ENCODE results near the gene ESRRA.

ESRRA gene

DNA sequence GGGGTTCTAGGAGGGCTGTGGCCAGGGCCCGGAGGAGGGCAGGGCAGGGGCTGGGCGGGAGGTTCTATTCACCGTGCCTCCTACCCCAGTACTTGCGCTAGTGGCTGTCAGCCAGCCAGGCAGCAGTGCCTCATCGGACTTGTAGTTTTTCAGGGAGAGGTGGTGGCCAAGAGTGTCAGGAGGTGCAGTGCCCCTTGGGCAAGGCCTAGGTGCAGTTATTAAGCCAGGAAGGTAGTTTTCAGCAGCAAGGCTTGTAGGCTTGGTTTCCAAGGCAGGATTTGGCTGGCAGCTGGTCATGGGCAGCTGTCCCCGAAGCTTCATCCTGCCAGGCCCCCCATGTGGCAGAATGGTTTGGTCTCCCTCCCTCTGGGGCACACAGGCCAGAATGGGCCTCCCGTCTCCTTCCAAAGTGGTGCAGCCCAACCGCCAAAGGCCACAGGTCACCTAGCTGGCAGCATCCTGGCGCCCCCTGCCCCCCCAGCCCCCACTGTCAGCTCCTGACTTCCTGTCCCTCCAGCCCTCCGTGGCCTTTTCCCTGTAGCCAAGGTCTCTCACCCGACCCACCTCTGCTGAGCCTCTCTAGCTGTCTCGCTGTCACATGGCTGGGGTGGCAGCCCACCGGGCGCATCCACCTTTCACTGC lies 43.2 kb downstream of the ESRRA start:
- TF ChIP-seq, protein P1, sequence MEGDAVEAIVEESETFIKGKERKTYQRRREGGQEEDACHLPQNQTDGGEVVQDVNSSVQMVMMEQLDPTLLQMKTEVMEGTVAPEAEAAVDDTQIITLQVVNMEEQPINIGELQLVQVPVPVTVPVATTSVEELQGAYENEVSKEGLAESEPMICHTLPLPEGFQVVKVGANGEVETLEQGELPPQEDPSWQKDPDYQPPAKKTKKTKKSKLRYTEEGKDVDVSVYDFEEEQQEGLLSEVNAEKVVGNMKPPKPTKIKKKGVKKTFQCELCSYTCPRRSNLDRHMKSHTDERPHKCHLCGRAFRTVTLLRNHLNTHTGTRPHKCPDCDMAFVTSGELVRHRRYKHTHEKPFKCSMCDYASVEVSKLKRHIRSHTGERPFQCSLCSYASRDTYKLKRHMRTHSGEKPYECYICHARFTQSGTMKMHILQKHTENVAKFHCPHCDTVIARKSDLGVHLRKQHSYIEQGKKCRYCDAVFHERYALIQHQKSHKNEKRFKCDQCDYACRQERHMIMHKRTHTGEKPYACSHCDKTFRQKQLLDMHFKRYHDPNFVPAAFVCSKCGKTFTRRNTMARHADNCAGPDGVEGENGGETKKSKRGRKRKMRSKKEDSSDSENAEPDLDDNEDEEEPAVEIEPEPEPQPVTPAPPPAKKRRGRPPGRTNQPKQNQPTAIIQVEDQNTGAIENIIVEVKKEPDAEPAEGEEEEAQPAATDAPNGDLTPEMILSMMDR (conservative IDR thresholded peaks at IDR 0.05; ENCODE audit: low read depth): no peak
- CTCF ChIA-PET: interaction anchor here (0.6 kb wide), 1 partner anchor 877 kb away, joined by 3 read pairs; no protein-coding TSS in a partner anchor
- no peak for DNase-seq (ENCODE audit: low spot score)
- POLR2A ChIA-PET (ENCODE audit: low non-redundant PET): no interaction called here
- peak overlapping the region; percentile 92 for H3K27ac ChIP-seq

DNA sequence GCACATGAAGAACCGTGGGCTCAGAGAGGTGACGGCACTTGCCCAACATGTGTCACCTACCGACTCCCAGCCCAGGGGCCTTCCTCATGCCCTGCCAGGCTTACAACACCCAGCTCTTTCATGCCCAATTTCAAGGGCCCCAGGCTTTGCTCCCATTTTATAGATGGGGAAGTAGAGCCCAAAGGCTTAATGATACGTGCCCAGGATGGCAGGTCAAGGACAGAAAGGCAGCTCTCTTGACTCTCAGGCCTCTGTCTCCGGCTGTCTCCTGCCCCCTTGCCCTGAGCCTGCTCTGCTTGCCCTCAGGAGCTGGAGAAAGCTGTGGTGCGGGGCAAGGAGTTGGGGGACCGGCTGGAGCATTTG lies 43.7 kb downstream of the ESRRA start:
- POLR2A ChIA-PET (ENCODE audit: low non-redundant PET): no interaction called here
- CTCF ChIA-PET: interaction anchor here (0.5 to 0.8 kb wide), 3 partner anchors 31 to 876 kb away, joined by 3 to 4 read pairs (median 3); partner anchors contain the start of gene PRDX5
- no peak for DNase-seq (ENCODE audit: low spot score)
- TF ChIP-seq, protein P1 (conservative IDR thresholded peaks at IDR 0.05; ENCODE audit: low read depth): no peak
- H3K27ac ChIP-seq: peak overlapping the region; percentile 92

DNA sequence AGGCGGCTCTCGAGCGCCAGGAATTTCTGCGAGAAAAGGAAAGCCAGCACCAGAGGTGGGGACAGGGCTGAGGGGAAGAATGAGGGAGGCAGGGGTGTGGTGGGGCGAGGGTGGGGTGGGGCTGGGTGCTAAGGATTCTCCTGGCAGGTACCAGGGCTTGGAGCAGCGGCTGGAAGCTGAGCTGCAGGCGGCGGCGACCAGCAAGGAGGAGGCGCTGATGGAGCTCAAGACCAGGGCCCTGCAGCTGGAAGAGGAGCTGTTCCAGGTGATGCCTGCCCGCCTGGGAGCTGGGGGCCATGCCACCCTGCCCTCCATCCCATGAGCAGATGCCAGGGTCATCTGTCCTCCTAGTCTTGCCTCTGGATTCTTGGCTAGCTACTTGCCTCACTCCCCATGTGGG lies 44.1 kb downstream of the ESRRA start:
- TF ChIP-seq, protein P1 (conservative IDR thresholded peaks at IDR 0.05; ENCODE audit: low read depth): no peak
- ChIA-PET POLR2A (ENCODE audit: low non-redundant PET) (no interaction called here), CTCF (interaction anchor here (0.5 to 0.8 kb wide), 3 partner anchors 32 to 205 kb away, joined by 3 to 4 read pairs (median 4); partner anchors contain the start of gene PRDX5)
- no peak for DNase-seq (ENCODE audit: low spot score)
- H3K27ac ChIP-seq: peak overlapping the region; percentile 92

DNA sequence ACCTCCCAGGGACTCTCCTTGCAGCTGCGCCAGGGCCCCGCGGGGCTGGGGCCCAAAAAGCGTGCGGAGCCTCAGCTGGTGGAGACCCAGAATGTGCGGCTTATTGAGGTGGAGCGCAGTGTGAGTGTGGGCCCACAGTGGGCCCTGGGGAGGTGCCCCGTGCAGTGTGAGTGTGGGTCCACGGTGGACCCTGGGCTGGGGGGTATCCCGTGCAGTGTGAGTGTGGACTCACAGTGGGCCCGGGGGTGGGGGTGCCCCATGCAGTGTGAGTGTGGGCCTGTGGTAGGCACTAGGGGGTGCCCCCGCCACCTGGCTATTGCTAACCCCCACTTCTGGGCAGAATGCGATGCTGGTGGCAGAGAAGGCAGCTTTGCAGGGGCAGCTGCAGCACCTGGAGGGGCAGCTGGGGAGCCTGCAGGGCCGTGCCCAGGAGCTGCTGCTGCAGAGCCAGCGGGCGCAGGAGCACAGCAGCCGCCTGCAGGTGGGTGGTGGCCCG lies 45.9 kb downstream of the ESRRA start:
- no peak for DNase-seq (ENCODE audit: low spot score)
- ChIA-PET CTCF (interaction anchor here (0.6 kb wide), 1 partner anchor 50 kb away, joined by 3 read pairs; no protein-coding TSS in a partner anchor), POLR2A (ENCODE audit: low non-redundant PET) (no interaction called here)
- H3K27ac ChIP-seq: peak overlapping the region; percentile 92
- TF ChIP-seq, protein P1 (conservative IDR thresholded peaks at IDR 0.05; ENCODE audit: low read depth): no peak

DNA sequence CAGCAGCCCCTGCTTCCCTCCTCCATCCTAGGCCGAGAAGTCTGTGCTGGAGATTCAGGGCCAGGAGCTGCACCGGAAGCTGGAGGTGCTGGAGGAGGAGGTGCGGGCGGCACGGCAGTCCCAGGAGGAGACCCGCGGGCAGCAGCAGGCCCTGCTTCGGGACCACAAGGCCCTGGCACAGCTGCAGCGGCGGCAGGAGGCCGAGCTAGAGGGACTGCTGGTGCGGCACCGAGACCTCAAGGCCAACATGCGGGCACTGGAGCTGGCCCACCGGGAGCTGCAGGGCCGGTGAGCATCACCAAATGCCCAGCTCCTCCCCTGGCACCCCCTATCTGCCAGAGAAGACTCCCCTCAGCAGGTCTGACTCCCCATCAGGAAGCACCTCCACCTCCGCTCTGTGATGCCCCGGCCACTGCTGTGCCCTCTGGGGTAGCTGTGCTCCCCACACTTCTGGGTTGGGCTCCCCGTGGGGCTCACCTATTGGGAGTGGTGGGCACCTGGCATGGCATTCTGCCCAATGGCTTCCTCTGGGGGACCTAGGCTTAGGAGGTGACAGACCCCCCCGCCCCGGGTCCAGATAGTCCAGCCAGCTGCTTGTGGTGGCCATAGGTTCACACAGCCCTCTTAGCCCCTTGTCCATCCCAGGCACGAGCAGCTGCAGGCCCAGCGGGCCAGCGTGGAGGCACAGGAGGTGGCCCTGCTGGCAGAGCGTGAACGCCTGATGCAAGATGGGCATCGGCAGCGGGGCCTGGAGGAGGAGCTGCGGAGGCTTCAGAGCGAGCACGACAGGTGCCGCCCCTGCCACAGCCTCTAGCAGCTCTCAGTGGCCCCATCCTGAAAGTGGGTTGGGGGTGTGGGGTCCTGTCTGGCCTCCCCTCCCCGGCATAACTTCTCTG lies 47.0 kb downstream of the ESRRA start:
- ChIA-PET POLR2A (ENCODE audit: low non-redundant PET) (interaction anchor here (0.8 to 1.9 kb wide), 2 partner anchors 10 to 34 kb away, joined by 3 to 9 read pairs; partner anchors contain the start of genes PRDX5 and TRMT112), CTCF (interaction anchor here (0.6 to 4.9 kb wide), 6 partner anchors 8 to 1692 kb away, joined by 3 to 34 read pairs (median 4); partner anchors contain the start of gene PLCB3)
- TF ChIP-seq, protein P1 (conservative IDR thresholded peaks at IDR 0.05; ENCODE audit: low read depth): no peak
- peak overlapping the region; percentile 92 for H3K27ac ChIP-seq
- DNase-seq (ENCODE audit: low spot score): no peak
